Activated CD4-positive, CD25-positive, alpha-beta regulatory T cell treated with anti-CD3 and anti-CD28 coated beads, Interleukin-2, amount 50 U/mL, for 24 hours (primary cell): ENCODE results near the gene PHLDA2.

ENCODE experiments used
- ATAC-seq, 2 donors: fragments of 150-1000 bp; cut with Tn5 transposase; one replicate each; pipeline ENCODE4 v1.10.0; 2021; ENCODE audit warnings: mild to moderate bottlenecking in 1 of 2, moderate library complexity in 1 of 2

PHLDA2 gene

DNA sequence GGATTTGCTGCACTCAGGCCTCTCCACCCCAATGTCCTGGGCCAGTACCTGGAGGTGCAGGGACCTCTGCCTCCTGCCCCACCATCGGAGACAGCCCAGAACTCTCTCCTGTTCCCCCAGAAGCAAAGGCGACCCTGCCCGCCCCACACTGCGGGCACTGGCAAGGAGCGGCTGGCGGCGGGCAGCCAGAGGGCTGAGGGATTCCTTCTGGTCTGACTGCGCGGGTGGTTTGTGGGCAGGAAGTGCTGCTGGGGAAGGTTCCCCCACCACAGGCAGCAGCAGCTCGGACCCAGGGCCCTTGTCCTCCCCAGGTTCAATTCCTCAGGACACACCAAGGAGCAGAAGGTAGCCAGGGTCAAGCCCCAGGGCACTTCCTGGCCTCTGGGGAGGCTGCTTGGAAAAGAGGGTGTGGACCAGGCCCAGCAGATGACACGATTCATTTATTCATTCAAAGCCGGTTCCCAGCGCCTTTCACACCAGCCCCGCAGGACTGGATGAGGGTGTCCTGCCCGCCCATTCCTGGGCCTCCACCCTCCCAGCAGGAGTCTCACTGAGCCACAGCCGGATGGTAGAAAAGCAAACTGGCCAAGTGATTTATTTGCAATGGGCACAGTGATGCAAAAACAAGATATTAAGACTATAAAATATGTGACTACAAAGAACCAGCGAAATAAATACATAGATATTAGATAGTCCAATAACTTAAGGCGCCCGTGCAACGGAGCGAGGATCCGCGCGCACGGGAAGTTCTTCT lies 1.2 kb downstream of the PHLDA2 start:
- ATAC-seq, result no peak

DNA sequence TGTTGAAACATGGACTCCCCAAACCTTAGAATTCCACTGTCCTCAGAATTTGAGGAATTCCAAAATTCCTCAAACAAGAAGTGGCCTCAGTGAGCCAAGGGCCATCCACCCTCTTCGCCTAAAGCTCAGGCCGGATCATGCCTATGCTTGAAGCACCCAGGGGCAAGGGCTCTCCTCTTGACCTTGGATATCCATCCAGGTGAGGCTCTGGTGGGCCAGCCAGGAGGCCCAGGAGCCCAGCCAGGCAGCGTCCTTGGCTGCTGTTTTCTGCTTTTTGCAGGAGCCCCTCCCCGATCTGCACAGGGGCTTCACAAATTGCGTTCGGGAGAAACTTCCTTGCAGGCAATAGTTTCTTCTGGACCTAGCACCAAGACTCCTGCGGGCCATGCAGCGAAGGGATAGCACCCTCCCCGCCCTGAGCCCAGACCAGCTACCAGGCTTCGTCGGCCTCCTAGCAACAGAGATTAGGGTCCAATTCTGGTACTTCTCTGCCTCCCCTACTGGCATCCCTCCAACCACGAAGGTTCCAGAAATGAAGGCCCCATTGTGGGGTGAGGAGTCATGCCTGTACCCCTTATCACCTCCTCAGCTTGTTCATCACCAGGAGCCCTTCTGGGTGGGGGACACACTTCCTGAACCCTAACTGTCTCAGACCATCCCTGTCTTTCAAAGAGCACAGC lies 2.0 kb downstream of the PHLDA2 start:
- ATAC-seq, result no peak

DNA sequence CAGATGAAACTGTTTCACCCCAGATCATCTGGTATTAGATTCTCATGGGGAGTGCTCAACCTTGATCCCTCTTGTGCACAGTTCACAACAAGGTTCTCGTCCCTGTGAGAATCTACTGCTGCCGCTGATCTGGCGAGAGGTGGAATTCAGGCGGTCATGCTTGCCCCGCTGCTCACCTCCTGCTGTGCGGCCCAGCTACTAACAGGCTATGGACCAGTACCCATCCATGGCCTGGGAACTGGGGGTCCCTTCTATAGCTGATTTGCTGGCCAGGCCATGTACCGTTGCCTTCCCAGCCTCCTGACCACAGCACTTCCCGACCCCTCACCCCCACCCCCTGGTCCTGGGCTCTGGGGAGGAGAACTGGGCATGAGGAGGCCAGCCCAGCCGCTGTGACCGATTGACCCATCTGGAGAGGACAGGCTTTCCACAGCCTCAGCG lies 2.6 kb downstream of the PHLDA2 start:
- ATAC-seq, result no peak

DNA sequence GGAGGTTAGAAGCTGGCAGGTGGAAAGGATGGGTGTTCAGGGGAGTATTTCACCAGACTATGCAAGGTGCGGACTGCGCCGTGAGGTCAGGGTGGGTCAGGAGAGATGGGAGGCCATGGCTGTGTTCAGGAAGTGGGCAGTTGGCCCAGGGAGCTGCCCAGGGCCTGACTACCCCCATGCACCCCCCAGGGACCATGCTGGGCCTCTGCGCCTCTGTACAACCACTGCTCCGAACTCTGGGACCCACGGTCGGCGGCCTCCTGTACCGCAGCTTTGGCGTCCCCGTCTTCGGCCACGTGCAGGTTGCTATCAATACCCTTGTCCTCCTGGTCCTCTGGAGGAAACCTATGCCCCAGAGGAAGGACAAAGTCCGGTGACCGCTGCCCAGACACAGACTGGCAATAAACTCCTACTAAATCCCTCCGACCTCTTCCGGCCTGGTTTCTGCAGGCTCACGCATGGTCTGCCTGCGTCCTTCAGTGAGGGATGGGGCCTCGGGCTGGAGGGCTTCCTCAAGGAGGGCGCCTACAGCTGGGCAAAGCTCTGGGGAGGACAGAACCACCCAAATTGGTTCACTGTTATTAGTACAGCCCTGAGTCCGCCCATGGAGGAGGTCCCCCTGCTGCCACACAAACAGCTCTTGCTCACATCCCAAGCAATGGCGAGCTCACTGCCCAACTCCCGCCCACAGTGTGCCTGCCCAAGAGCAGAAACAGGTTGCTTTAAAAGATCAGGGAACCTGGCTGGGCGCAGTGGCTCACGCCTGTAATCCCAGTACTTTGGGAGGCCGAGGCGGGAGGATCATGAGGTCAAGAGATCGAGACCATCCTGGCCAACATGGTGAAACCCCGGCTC lies 4.2 kb downstream of the PHLDA2 start:
- no peak for ATAC-seq

DNA sequence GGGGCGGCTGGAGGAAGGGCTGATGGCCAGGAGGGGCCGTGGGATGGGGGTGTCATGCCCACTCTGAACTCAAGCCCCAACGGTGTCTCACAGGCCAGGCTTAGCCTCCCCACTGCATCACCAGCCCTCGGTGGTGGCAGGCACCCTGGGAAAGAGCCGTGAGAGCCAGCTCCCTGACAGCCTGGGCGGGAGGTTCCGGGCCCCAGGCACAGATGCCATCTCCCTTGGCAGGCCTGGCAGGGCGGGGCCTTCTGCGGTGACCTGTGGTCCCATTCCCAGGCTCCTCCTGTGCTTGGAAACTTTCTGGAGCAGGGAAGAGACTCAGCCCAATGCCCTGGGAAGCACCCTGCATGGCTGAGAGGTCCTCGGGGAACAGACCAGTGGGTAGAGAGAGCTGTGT lies 4.8 kb downstream of the PHLDA2 start:
- ATAC-seq, result no peak

DNA sequence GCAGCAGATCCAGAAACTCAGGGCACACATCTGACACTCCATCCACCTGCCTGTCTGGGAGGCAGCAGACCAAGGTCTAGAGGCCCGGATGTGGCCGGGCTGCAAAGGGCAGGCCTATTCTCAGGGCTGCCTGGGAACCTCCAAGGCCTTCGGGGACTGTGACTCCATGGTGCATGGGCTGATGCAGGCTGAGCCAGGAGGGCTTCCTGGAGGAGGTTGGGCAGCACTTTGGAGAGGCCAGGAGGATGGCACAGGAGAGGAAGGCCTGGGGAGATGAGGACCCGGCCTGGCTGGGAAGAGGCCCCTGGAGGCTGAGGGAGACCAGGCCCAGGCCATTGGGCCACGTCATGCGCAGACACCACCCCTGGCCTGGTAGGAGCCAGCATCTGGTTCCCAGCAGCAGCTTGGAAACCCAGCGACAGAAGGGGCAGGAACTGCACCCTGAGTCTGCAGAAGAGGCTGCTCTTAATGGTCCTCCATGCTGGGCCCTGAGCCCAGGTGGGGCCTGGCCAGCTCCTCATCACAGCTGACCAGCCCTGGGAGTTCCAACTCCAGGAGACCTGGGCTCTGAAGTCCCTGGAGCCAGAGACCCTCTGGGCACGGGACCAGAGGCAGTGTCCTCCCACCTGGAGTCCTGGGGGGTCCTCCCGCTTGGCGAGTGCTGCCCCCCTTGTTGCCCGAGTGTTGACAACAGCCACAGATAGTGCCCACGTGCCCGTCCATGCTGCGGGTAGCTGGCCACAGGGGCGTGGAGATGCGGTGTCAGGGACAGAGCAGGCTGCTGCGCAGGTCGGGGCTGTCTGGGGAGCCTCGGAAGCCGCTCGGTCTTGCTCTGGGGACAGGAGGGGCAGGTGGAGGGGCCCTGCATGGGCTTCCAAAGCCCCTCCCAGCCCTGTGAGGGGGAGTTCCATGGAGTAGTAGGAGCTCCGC lies 5.5 kb downstream of the PHLDA2 start:
- ATAC-seq, result no peak

DNA sequence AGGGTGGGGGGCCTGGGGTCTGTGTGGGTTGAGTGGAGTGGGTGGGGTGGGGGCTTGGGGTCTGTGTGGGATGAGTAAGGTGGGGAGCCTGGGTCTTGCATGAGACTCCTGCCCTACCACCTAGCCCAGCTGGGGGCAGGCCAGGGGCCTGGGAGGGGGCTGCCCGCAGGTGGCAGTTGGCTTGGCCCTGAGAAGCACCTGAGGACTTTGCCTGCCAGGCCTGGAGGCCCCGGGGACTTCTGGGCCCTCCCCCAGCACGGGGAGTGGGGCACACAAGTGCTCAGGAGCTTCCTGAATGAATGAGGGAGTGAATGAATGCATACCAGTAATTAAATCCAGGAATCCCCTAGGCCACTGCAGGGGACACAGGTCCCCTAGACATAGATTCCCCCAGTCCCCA lies 6.6 kb downstream of the PHLDA2 start:
- no peak for ATAC-seq

DNA sequence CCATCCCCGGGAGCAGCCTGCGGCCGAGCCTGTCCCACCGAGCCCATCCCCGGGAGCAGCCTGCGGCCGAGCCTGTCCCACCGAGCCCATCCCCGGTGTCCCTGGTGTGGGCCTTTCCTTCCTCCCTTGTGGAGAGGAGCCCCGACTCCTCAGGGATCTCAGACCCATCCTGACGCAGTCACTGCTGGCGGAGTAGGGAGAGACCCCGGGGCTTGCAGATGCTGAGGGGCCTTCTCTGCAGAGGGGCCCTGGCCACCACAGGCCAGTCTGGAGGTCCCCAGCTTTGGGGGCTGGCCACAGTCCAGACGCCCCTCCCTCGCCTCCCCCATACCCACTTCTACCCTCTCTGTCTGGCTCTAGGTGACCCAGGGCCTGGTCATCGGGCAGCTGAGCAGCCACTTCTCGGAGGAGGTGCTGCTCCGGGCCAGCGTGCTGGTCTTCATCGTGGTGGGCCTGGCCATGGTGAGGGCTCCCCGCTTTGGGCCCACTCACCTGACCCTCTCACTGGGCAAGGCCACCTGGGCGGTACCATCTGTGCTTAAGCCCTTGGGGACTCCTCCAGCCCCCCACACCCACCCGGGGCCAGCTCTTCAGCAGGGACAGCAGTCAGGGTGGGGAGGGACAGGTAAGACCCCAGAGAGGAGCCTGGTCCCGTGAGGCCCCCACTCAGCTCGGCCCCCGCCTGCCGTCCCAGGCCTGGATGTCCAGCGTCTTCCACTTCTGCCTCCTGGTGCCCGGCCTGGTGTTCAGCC lies 7.3 kb downstream of the PHLDA2 start:
- ATAC-seq, result no peak

DNA sequence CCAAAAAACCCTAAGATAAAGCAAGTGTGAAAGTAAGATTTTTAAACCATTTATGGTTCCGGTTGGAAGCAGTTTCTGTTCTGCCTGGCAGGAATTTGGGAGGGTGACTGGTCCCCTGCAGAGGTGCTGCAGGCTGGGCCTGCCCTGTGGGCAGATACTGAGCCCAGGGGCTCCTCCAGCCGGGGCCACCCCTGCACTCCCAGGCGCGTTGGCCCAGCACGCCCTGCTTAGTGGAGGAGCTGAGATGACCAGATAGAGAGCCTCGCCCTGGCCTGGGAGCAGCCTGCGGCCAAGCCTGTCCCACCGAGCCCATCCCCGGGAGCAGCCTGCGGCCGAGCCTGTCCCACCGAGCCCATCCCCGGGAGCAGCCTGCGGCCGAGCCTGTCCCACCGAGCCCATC lies 8.0 kb downstream of the PHLDA2 start:
- ATAC-seq, result no peak

DNA sequence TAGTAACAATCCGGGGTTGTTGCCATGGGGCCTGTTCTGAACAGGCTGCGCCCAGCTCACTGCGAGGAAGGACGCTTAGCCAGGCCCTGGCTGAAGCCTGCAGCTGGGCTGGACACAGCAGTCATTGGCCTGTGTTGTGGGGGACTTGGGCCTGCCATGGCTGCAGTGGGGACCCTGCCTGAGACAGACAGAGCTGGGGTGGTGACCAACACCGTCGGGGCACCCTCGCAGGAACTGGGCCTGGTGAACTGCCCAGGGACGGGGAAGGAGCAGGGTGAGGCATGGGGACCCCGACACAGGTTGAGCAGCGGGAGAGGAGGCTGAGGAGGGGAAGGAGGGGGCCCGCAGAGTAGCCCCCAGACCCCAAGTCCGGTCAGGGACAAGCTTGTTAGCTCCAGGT lies 8.9 kb downstream of the PHLDA2 start:
- ATAC-seq, result no peak

DNA sequence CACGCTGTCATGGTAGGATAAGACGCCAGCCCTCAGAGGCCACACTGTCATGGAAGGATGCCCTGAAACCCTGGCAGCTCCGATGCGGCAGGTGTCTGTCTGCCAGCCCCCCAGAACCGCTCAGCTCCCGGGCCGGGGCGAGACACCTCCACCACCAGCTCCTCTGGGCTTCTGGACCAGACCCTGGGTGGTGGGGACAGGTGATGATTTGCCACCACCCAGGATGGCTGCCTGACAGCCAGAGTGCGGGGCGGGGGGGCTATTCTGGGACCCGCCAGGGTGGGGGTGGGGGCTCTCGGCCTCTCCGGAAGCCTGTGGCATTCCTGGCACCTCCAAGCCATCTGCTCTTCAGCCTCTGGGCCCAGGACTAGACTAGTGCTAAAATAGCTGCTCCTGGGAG lies 9.4 kb downstream of the PHLDA2 start:
- no peak for ATAC-seq

DNA sequence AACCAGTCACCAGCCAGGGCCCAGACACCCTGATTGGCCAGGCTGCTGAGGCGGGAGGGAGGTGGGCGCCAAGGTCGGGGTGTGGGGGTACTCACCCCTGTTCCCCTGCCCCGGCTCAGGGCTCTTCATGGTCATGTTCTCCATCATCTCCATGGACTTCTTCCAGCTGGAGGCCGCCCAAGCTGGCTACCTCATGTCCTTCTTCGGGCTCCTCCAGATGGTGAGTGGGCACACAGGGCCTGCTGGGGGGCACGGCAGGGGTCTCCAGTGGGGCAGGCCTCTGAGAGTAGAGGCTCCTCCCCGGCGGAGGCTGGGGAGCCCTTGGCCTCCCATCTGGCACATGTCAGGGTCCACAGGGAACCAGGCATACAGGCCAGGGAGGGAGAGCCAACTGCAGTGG lies 10.0 kb downstream of the PHLDA2 start:
- no peak for ATAC-seq

DNA sequence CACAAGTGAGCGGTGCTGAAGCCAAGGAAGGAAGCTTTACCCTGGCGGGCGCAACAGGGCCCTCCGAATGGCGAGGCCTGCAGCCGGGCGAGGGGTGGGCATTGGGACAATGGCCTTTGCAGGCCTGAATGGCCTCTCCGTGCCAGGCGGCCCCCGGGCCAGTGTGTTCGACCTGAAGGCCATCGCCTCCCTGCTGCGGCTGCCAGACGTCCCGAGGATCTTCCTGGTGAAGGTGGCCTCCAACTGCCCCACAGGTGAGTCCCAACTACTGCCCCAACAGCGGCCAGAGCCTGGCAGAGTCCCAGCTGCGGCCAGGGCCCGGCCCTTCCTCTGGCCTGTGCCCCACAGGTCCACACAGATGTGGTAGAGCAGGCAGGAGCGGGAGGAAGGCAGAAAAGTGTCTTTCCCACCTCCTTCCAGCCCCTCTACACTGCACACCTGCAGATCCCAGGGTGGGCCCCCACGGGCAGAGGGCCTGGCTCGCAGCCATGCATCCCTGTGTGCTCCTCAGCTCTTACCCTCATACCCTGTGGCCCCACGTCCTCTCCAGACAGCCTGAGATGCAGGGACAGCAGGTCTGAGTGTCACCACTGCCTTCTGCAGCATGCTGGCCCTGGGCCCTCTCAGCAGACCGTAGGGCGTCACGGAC lies 11.3 kb downstream of the PHLDA2 start:
- no peak for ATAC-seq

DNA sequence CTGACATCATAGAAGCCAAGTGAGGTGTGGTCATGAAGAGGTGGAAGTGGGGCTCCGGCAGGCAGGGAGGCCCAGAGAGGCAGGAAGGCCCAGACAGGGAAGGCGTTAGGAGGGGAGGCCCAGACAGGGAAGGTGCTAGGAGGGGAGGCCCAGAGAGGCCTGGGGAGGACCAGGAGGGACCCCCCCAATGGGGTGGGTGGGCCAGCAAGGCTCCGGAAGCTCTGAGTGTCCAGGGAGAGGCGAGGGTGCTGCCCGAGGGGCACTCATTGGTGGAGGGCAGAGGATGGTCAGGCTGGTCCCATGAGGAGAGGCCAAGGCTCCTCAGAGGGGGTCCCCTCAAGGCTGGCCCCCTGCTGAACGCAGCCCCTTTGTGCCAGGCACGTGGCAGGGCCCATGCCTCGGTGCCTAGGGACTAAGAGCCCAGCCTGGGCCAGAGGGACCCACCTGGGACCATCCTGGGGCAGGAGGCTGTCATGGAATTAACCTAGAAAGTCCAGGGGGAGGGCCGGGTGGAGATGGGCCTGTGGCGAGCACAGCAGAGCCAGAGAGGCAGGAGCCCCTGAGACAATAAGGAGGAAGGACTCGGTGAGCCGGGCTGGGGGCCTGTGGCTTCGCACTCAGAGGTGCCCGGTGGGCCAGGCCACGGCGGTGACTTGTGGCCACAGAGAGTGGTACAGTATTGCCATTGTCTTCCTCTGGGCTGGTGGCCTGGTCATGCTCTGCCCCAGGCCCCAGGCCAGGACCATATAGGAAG lies 12.2 kb downstream of the PHLDA2 start:
- ATAC-seq, result no peak

DNA sequence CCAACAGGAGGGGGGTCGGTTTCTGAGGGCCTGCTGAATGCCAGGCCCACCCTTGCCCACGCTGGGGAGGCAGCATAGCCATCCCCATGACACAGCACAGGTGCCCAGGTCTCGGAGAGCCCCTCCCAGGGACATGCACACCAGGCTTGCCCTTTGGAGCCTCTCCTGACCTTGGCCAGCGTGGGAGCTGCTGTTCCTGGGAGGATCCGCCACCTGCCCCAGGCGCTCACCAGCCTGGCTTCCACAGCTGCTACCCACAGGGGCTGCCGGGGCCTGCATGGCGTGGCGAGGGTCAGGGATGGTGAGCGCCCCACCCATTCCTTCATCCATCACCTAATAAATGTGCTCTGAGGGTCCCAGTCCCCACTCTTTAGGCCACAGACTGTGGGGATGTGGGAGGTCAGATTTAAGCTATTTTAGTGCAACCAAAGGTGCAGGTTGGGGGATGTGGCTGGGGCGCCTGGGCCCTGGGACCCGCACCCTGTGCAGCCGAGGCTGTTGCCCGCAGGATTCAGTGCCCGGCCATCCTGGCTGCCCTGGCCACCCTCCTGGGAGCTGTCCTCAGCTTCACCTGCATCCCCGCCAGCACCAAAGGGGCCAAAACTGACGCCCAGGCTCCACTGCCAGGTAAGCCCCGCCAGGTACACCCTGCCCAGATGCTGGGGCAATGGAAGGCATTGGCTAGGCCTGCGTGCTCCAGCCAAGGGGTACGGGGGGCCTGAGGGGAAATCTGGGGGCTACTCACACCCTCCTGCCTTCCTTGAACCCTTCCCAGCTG lies 12.9 kb downstream of the PHLDA2 start:
- no peak for ATAC-seq

DNA sequence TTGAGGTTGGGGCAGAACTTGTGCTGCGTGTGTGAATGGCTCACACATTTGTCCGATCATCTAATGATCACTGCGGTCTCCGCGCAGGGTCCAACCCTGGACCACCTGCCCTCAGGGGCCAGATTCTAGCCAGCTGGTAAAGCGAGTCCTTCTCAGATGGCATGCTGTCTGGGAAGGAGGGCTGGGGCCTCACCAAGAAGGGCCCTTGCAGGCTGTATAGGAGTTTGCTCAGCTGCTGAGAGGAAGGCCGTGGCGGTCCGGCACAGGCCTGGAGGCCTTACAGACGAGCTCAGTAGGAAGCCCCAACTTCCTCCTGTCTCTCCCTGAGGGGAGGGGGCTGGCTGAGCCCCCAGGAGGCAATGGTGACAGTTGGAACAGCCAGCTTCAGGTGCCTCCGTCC lies 13.7 kb downstream of the PHLDA2 start:
- no peak for ATAC-seq

DNA sequence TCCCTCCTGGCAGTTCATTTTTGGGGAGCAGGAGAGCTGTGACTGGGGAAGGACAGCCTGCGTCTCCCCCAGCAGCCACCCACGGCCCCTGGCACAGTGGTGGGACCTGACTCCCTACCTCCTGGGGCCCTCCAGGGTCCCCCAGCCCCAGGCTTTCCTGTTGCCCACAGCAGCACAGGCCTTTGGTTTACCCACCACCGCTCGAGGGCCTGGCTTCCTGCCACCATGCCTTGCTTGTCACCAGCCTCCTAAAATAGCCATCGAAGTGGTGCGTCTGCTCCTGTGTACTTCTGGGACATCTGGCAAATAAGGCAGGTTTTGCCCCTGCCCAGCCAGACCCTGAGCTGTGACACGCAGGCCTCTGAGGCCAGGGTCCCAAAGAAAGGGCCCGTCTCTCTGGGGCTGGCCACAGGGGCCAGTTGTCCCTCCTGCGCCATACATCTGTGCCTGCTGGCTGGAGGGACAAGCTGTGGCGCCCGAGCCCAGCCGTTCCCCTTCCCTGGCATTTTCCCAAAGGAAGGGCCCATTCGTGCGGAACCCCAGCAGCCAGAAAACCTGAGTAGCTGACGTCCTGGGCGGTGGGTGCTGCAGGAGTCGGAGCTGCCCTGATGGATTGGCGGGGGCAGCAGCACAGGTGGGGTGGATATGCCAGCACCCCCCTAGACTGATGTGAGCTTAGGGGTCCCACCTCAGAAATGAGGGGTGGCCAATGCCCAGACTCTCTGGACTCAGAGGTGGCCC lies 14.6 kb downstream of the PHLDA2 start:
- ATAC-seq, result no peak

DNA sequence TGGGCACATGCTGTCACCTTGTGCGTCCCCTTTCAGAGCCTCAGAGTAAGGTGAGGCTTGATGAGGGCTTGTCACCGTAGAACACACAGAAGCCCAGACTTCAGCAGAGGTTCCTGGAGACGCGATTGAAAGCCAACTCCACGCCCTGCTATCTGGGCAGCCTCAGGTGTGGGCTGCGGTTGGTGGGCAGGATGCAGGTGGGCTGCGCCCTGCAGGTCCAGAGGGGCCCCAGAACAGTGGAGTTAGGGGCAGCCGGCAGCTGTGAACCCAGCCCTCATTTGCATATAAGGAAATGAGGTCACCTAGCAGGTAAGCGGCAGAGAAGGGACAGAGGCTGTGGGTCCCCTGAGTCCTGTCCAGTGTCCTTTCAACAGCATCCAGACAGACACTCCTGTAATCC lies 15.4 kb downstream of the PHLDA2 start:
- no peak for ATAC-seq

DNA sequence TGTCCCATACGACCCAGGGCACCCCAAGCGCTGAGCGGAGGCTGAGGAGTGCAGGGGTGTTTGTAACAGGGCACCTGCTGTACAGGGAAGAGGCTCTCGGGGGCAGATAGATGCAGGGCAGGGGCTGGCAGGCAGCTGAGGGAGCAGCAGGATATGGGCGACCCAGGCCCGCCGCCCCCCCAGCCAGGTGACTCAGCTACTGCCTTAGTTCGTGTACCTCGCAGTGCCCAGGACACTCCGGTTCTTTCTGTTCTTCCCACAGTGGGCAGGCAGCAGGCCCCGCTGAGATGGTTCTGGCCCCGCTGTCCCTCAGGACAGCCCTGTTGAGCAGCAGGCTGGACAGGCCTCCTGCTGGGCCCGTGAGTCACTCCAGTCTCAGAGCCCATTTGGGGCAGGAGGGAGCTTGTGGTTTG lies 16.2 kb downstream of the PHLDA2 start:
- ATAC-seq, result no peak
